H1 (cell line): ENCODE data around the gene IFNL1. TPM values are rescaled to one million over a fixed set of nuclear protein-coding genes. Genes with fewer than 3 reads are reported as not detected.

Experiments
- CTCF ChIA-PET: fragments of 300-600 bp; sonication (Branson Sonifier 250); formaldehyde crosslinking; loops from one replicate; lab custom pipeline; 2021; ENCODE audit not compliant: partially characterized antibody; lab: Charles Lee
- POLR2A ChIA-PET: fragments of 300-600 bp; sonication (Branson Sonifier 250); formaldehyde crosslinking; loops from one replicate; lab custom pipeline; 2021; ENCODE audit warnings: inconsistent platforms; ENCODE audit not compliant: partially characterized antibody; lab: Charles Lee
- DNase-seq, 2 experiments: peaks; one replicate each; pipeline versions ENCODE4 v3.0.0 to v3.0.0-alpha.2; 2010 to 2022; ENCODE audit warnings: low spot score in 2 of 2, low read depth in 1 of 2, mixed read lengths in 1 of 2
- FAIRE-seq: peaks from 2 replicates; lab custom pipeline; 2011; peaks lifted over from hg19 to GRCh38; lab: Jason Lieb, UNC
- H2AFZ ChIP-seq: 2 replicates; pipeline ENCODE4 v1.8.1; 2012; ENCODE audit warnings: low read length, inconsistent platforms
- H2AK5ac ChIP-seq: 2 replicates; pipeline ENCODE4 v1.6.1; 2013; ENCODE audit warnings: low read depth, low read length
- H2BK120ac ChIP-seq: replicated peaks from 2 replicates; pipeline ENCODE3; 2013; ENCODE audit warnings: low read depth, low read length, inconsistent platforms
- H2BK12ac ChIP-seq: 2 replicates; pipeline ENCODE4 v1.6.1; 2013; ENCODE audit warnings: low read depth, low read length
- H2BK15ac ChIP-seq: 2 replicates; pipeline ENCODE4 v1.6.1; 2013; ENCODE audit warnings: low read length
- H2BK20ac ChIP-seq: 2 replicates; pipeline ENCODE4 v1.6.1; 2013; ENCODE audit warnings: low read length
- H2BK5ac ChIP-seq: 2 replicates; pipeline ENCODE4 v1.6.1; 2013; ENCODE audit warnings: low read depth, low read length
- H3K14ac ChIP-seq: 2 replicates; pipeline ENCODE4 v1.6.1; 2013; ENCODE audit warnings: inconsistent platforms; ENCODE audit not compliant: insufficient read length
- H3K18ac ChIP-seq: 2 replicates; pipeline ENCODE4 v1.6.1; 2013; ENCODE audit warnings: low read length; ENCODE audit errors: extremely low read depth
- H3K23ac ChIP-seq: 2 replicates; pipeline ENCODE4 v1.6.1; 2013; ENCODE audit warnings: inconsistent platforms; ENCODE audit not compliant: insufficient read length
- H3K23me2 ChIP-seq: 2 replicates; pipeline ENCODE4 v1.6.1; 2013; ENCODE audit warnings: low read depth, low read length
- H3K27ac ChIP-seq: 2 replicates; pipeline ENCODE4 v1.6.1; 2011; ENCODE audit warnings: low read depth, low read length, inconsistent platforms
- H3K27me3 ChIP-seq, 4 experiments: replicated peaks in 1 of 4; 1 replicate in 1 of 4; 2 replicates in 3 of 4; pipeline versions ENCODE4 v1.6.1 to v1.8.1; 2011 to 2013; ENCODE audit warnings: low read length in 3 of 4, mild to moderate bottlenecking in 3 of 4, inconsistent platforms in 2 of 4, mixed read lengths in 2 of 4, moderate library complexity in 1 of 4; ENCODE audit not compliant: control insufficient read depth in 3 of 4, insufficient read depth in 3 of 4; ENCODE audit errors: extremely low read depth in 1 of 4
- H3K36me3 ChIP-seq, 4 experiments: 2 replicates each; pipeline versions ENCODE4 v1.6.1 to v1.8.1; 2011 to 2013; ENCODE audit warnings: mild to moderate bottlenecking in 4 of 4, low read length in 3 of 4, moderate library complexity in 2 of 4, control low read depth in 1 of 4, inconsistent platforms in 1 of 4; ENCODE audit not compliant: insufficient read depth in 4 of 4, control insufficient read depth in 2 of 4
- H3K4ac ChIP-seq: replicated peaks from 2 replicates; pipeline ENCODE3; 2013; ENCODE audit warnings: low read length, low read depth, mixed read lengths, inconsistent platforms; ENCODE audit not compliant: insufficient read length
- H3K4me1 ChIP-seq, 4 experiments: replicated peaks in 1 of 4; 1 replicate in 1 of 4; 2 replicates in 3 of 4; pipeline versions ENCODE4 v1.6.1 to v1.8.1; 2011 to 2013; ENCODE audit warnings: low read length in 3 of 4, inconsistent platforms in 2 of 4, mixed read lengths in 1 of 4; ENCODE audit not compliant: insufficient read depth in 4 of 4, control insufficient read depth in 3 of 4
- H3K4me2 ChIP-seq, 2 experiments: 2 replicates each; pipeline versions ENCODE4 v1.6.1 to v1.8.1; 2011 to 2013; ENCODE audit warnings: low read depth in 2 of 2, low read length in 2 of 2, control low read depth in 1 of 2, inconsistent platforms in 1 of 2, mild to moderate bottlenecking in 1 of 2; ENCODE audit not compliant: insufficient read depth in 1 of 2
- H3K4me3 ChIP-seq, 4 experiments: fragments of 200-600, 300-600 bp in 1 of 4; sonication (generic), shearing (Covaris generic), sonication (Bioruptor Twin) in 1 of 4; 2 replicates each; pipeline versions ENCODE4 v1.5.1 to v1.8.1; 2011 to 2016; ENCODE audit warnings: low read length in 4 of 4, low read depth in 3 of 4, control low read depth in 2 of 4, inconsistent platforms in 2 of 4, mild to moderate bottlenecking in 2 of 4, mixed read lengths in 1 of 4, moderate library complexity in 1 of 4; ENCODE audit not compliant: insufficient read depth in 2 of 4; ENCODE audit errors: extremely low read depth in 1 of 4
- H3K56ac ChIP-seq: replicated peaks from 2 replicates; pipeline ENCODE3; 2013; ENCODE audit warnings: low read depth, mild to moderate bottlenecking, mixed read lengths, low read length, inconsistent platforms; ENCODE audit not compliant: insufficient read length
- H3K79me1 ChIP-seq: 2 replicates; pipeline ENCODE4 v1.6.1; 2013; ENCODE audit warnings: low read depth, low read length, control low read depth
- H3K79me2 ChIP-seq, 2 experiments: 2 replicates each; pipeline versions ENCODE4 v1.6.1 to v1.8.1; 2012 to 2013; ENCODE audit warnings: low read length in 2 of 2, mild to moderate bottlenecking in 2 of 2, inconsistent platforms in 1 of 2; ENCODE audit not compliant: insufficient read depth in 2 of 2, control insufficient read depth in 1 of 2
- H3K9ac ChIP-seq, 4 experiments: replicated peaks in 1 of 4; 1 replicate in 1 of 4; 2 replicates in 3 of 4; pipeline versions ENCODE4 v1.6.1 to v1.8.1; 2011 to 2013; ENCODE audit warnings: low read depth in 3 of 4, low read length in 3 of 4, control low read depth in 2 of 4, mild to moderate bottlenecking in 2 of 4, moderate library complexity in 2 of 4, inconsistent platforms in 1 of 4; ENCODE audit errors: extremely low read depth in 1 of 4
- H3K9me3 ChIP-seq, 2 experiments: 2 replicates each; pipeline versions ENCODE4 v1.6.1 to v1.8.1; 2012 to 2013; ENCODE audit warnings: mild to moderate bottlenecking in 2 of 2, moderate library complexity in 2 of 2, control low read depth in 1 of 2, inconsistent platforms in 1 of 2, low read depth in 1 of 2, low read length in 1 of 2, mixed read lengths in 1 of 2; ENCODE audit not compliant: insufficient read depth in 2 of 2
- H4K20me1 ChIP-seq, 2 experiments: replicated peaks in 1 of 2; 2 replicates each; pipeline versions ENCODE3 to v1.8.1; 2011 to 2013; ENCODE audit warnings: inconsistent platforms in 2 of 2, low read length in 2 of 2, mild to moderate bottlenecking in 1 of 2; ENCODE audit not compliant: insufficient read depth in 2 of 2, control insufficient read depth in 1 of 2
- H4K5ac ChIP-seq: 2 replicates; pipeline ENCODE4 v1.6.1; 2013; ENCODE audit warnings: low read length, low read depth, mixed read lengths, inconsistent platforms; ENCODE audit not compliant: insufficient read length
- H4K8ac ChIP-seq: 2 replicates; pipeline ENCODE4 v1.8.0; 2013; ENCODE audit warnings: mild to moderate bottlenecking, moderate library complexity, low read length, inconsistent platforms; ENCODE audit not compliant: insufficient read depth; ENCODE audit errors: extremely low read depth
- H4K91ac ChIP-seq: replicated peaks from 2 replicates; pipeline ENCODE3; 2013; ENCODE audit warnings: low read length, mixed read lengths, inconsistent platforms; ENCODE audit not compliant: insufficient read length
- CHD1 ChIP-seq: IDR thresholded peaks from 2 replicates; pipeline ENCODE4 v1.6.1; 2012; ENCODE audit warnings: low read depth, low read length, improper control_type of control experiment
- JUN ChIP-seq: IDR thresholded peaks from 2 replicates; pipeline ENCODE4 v1.6.1; 2011; ENCODE audit warnings: low read depth, mild to moderate bottlenecking, improper control_type of control experiment, low read length
- JUND ChIP-seq: IDR thresholded peaks from 2 replicates; pipeline ENCODE4 v1.6.1; 2011; ENCODE audit warnings: mild to moderate bottlenecking, improper control_type of control experiment, low read length
- KDM4A ChIP-seq: IDR thresholded peaks from one replicate; pipeline ENCODE4 v1.7.1; 2012; ENCODE audit warnings: low read depth, mild to moderate bottlenecking, moderate library complexity, low read length, inconsistent platforms; ENCODE audit not compliant: severe bottlenecking
- MAX ChIP-seq: IDR thresholded peaks from 2 replicates; pipeline ENCODE4 v1.6.1; 2012; ENCODE audit warnings: inconsistent platforms
- NANOG ChIP-seq: IDR thresholded peaks from 2 replicates; pipeline ENCODE4 v1.6.1; 2011; ENCODE audit warnings: low read length, low read depth, mild to moderate bottlenecking, inconsistent platforms; ENCODE audit not compliant: insufficient read depth, poor library complexity, severe bottlenecking
- RFX5 ChIP-seq: IDR thresholded peaks from 2 replicates; pipeline ENCODE4 v1.6.1; 2011; ENCODE audit warnings: low read depth, low read length, improper control_type of control experiment, borderline replicate concordance
- SP1 ChIP-seq: IDR thresholded peaks from 2 replicates; pipeline ENCODE4 v1.6.1; 2011; ENCODE audit warnings: low read depth, low read length
- SP2 ChIP-seq: IDR thresholded peaks from 2 replicates; pipeline ENCODE4 v1.6.1; 2012; ENCODE audit warnings: mild to moderate bottlenecking, low read length, inconsistent platforms
- TEAD4 ChIP-seq: IDR thresholded peaks from 2 replicates; pipeline ENCODE4 v1.6.1; 2012; ENCODE audit warnings: low read depth, low read length, inconsistent platforms, mixed read lengths
- polyA plus RNA-seq, 7 experiments: library from polyadenylated mRNA; depleted of rRNA in 3 of 7; stranded (reverse) in 5 of 7; unstranded in 2 of 7; fragments of >200 nt in 5 of 7; fragments of 200-250 nt in 2 of 7; gene quantifications; 1 replicate in 5 of 7; 2 replicates in 1 of 7; 4 replicates in 1 of 7; pipeline versions ENCODE4 v1.2.1 to v1.2.3, GENCODE V29; 2011 to 2013; ENCODE audit warnings: missing spikeins in 2 of 7, mixed read lengths in 2 of 7
- total RNA-seq: library from RNA; stranded (reverse); fragmentation: NEBNext Ultra II Directional; extraction: Animal tissue kit (Norgen Biotek cat#: 25700); gene quantifications from 2 replicates; pipeline ENCODE4 v1.2.1, GENCODE V29; 2021
- TF ChIP-seq, protein P1 (sequence below), 3 experiments: IDR thresholded peaks; 1 replicate in 2 of 3; 2 replicates in 1 of 3; pipeline versions ENCODE4 v1.5.1 to v1.6.1; 2011; ENCODE audit warnings: low read length in 3 of 3, mild to moderate bottlenecking in 3 of 3, inconsistent platforms in 2 of 3, low read depth in 1 of 3, moderate library complexity in 1 of 3; ENCODE audit not compliant: insufficient read depth in 1 of 3; ENCODE audit errors: control extremely low read depth in 1 of 3
- TF ChIP-seq, protein P2 (sequence below): IDR thresholded peaks from 2 replicates; pipeline ENCODE4 v1.6.1; 2011; ENCODE audit warnings: low read depth, mild to moderate bottlenecking, low read length; ENCODE audit not compliant: insufficient read depth

IFNL1 gene
- total and polyA plus RNA-seq, 2 of the 8 experiments (the other 6 are each of a cell fraction or from before 2014, with no cell fraction given), result not detected

GRCh38 chr19:39306075-39306474 is 9.9 kb downstream of the IFNL1 start:
- POLR2A ChIA-PET, result interaction anchor here (0.8 to 2.5 kb wide), 4 partner anchors 10 to 95 kb away, joined by 3 to 9 read pairs (median 3); partner anchors contain the start of gene IFNL1
- no peak overlapping the region for H3K23ac ChIP-seq
- H4K8ac ChIP-seq, result no peak overlapping the region
- no peak overlapping the region for H3K27ac ChIP-seq
- CTCF ChIA-PET, result interaction anchor here (0.7 to 1.6 kb wide), 3 partner anchors 10 to 330 kb away, joined by 3 to 4 read pairs (median 3); partner anchors contain the start of gene IFNL1
- H3K79me2 ChIP-seq, result no peaks in the 10 kb centered on the region
- no peak overlapping the region for H2BK20ac ChIP-seq
- H2BK120ac ChIP-seq, result no peak overlapping the region
- H3K79me1 ChIP-seq, result no peaks in the 10 kb centered on the region
- peak overlapping the region in 1 of 2 experiments; percentile 57; a peak in 1 of 4 replicates for H3K4me2 ChIP-seq
- no peak overlapping the region for H2BK5ac ChIP-seq
- no peak overlapping the region for H3K14ac ChIP-seq
- no peak overlapping the region for H4K5ac ChIP-seq
- H2AFZ ChIP-seq, result no peak overlapping the region
- peaks cover 1 to 14% (median 12%) of the 10 kb centered on the region in 4 experiments; a peak in 6 of 7 replicates for H3K4me1 ChIP-seq
- no peaks in the 10 kb centered on the region for H3K9me3 ChIP-seq
- H3K4ac ChIP-seq, result no peak overlapping the region
- no peaks in the 10 kb centered on the region for H4K20me1 ChIP-seq
- peaks cover 0 to 29% (median 9%) of the 10 kb centered on the region in 4 experiments; a peak in 4 of 7 replicates for H3K27me3 ChIP-seq
- no peak overlapping the region for H3K9ac ChIP-seq
- no peak for FAIRE-seq
- H3K4me3 ChIP-seq, result no peak overlapping the region
- H2AK5ac ChIP-seq, result no peak overlapping the region
- no peaks in the 10 kb centered on the region for H3K36me3 ChIP-seq
- peaks cover 12% of the 10 kb centered on the region; the same call in 1 of the 2 replicates for H3K23me2 ChIP-seq
- H4K91ac ChIP-seq, result no peak overlapping the region
- no peak overlapping the region for H2BK15ac ChIP-seq
- H3K56ac ChIP-seq, result no peak overlapping the region
- H2BK12ac ChIP-seq, result no peak overlapping the region
- H3K18ac ChIP-seq, result no peak overlapping the region
- DNase-seq, result no peak
- TF ChIP-seq, protein P1, sequence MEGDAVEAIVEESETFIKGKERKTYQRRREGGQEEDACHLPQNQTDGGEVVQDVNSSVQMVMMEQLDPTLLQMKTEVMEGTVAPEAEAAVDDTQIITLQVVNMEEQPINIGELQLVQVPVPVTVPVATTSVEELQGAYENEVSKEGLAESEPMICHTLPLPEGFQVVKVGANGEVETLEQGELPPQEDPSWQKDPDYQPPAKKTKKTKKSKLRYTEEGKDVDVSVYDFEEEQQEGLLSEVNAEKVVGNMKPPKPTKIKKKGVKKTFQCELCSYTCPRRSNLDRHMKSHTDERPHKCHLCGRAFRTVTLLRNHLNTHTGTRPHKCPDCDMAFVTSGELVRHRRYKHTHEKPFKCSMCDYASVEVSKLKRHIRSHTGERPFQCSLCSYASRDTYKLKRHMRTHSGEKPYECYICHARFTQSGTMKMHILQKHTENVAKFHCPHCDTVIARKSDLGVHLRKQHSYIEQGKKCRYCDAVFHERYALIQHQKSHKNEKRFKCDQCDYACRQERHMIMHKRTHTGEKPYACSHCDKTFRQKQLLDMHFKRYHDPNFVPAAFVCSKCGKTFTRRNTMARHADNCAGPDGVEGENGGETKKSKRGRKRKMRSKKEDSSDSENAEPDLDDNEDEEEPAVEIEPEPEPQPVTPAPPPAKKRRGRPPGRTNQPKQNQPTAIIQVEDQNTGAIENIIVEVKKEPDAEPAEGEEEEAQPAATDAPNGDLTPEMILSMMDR (IDR thresholded peaks at IDR 0.05; ENCODE audit: control extremely low read depth in 1 of 3, insufficient read depth in 1 of 3, low read depth in 1 of 3, low read length in 3 of 3), result no peak
- TF ChIP-seq JUN (no peak), RFX5 (no peak), JUND (no peak), KDM4A (no peak), MAX (no peak), SP1 (no peak), CHD1 (no peak), NANOG (no peak), SP2 (no peak), TEAD4 (no peak)
- TF ChIP-seq, protein P2, sequence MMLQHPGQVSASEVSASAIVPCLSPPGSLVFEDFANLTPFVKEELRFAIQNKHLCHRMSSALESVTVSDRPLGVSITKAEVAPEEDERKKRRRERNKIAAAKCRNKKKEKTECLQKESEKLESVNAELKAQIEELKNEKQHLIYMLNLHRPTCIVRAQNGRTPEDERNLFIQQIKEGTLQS, result no peak
